ENCODE data around the gene STARD8.
"Not testable (repeated sequence)": the region's sequence is repeated elsewhere in the genome, so short reads cannot be mapped to it uniquely, and the experiment has no call there.

Gene STARD8

DNA sequence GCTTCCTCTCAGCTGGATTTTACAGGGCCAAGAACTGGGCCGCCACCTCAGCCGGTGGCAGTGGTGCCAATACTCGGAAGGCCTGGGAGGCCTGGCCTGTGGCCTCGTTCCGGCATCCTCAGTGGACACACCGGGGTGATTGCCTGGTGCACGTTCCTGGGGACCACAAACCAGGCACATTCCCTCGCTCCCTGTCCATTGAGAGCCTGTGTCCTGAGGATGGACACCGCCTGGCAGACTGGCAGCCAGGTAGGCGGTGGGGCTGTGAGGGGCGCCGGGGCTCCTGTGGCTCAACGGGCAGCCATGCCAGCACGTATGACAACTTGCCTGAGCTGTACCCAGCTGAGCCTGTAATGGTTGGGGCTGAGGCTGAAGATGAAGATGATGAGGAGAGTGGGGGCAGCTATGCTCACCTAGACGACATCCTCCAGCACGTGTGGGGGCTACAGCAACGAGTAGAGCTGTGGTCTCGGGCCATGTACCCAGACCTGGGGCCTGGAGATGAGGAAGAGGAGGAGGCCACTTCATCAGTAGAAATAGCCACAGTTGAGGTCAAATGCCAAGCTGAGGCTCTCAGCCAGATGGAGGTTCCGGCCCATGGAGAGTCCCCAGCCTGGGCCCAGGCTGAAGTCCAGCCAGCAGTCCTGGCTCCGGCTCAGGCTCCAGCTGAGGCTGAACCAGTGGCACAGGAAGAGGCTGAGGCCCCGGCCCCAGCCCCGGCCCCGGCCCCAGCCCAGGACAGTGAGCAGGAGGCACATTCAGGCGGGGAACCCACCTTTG is 70.4 kb downstream of the STARD8 start:
- DNase-seq (ENCODE audit: low spot score), result no peak

DNA sequence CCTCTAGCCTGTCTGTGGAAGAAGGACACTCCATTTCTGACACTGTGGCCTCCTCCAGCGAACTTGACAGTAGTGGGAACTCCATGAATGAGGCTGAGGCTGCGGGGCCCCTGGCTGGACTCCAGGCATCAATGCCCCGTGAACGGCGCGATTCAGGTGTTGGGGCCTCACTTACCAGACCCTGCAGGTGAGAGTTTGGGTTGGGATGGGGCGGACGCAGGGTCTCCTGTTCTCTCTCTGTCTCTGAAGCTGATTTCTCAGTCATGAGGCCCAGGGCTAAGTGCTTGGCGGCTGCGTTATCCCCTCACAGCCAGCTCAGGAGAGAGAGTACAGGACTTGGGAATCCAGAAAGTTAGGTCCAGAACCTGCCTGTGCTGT is 71.0 kb downstream of the STARD8 start:
- DNase-seq (ENCODE audit: low spot score), result no peak

DNA sequence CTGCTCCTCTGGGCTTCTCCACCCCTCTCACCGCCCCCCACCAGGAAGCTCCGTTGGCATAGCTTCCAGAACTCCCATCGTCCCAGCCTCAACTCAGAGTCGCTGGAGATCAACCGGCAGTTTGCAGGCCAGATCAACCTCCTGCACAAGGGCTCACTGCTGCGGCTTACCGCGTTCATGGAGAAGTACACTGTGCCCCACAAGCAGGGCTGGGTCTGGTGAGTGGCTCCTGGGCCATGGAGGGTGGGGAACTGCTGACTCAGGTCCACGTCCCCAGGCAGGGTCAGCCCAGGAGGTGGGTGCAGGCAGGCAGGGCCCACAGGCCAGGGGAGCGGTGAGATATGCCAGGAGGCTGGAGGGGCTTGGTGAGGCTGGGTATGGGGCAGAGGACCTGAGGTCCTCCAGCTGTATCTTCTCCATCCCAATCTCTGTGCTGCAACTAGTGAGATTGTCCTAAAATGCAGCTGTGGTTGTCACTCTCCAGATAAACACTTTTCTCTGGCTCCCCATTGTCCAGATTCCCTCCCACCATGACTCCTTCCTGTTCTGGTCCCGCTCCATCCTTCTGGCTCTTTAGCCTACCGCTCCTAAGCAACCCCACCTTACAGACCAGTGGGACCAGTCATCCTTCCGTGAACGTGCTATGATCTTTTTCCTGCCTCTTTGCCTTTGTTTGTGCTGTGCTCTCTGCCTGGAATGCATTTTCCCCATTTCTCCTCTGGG is 71.9 kb downstream of the STARD8 start:
- DNase-seq (ENCODE audit: low spot score), result no peak

DNA sequence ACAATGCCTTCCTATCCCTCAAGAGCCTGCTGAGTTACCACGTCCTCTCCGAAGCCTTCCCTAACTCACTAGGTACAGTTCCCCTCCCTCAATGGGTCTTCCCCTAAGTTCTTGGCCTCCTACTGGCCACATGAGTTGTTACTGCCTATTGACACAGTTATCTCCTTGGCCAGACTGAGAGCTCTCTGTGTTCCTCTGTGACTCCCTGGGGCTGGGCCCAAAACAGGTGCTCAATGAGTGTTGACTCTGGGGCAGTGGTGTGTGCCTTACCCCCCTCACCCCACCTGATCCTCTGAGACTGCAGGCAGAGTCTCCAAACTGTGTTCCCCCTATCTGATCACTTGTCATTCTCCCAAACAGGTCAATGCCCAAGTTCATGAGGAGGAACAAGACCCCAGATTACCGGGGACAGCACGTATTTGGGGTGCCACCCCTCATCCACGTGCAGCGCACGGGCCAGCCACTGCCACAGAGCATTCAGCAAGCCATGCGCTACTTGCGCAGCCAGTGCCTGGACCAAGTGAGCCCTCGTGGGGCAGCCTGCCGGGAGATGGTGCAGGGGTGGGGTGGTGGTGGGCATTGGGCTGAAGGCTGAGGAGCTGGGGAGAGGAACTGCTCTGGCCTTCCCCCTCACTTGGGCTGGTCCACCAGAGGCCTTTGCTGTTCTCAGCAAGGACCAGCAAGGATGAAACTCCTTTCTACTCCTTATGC is 72.6 kb downstream of the STARD8 start:
- DNase-seq (ENCODE audit: low spot score), result no peak

DNA sequence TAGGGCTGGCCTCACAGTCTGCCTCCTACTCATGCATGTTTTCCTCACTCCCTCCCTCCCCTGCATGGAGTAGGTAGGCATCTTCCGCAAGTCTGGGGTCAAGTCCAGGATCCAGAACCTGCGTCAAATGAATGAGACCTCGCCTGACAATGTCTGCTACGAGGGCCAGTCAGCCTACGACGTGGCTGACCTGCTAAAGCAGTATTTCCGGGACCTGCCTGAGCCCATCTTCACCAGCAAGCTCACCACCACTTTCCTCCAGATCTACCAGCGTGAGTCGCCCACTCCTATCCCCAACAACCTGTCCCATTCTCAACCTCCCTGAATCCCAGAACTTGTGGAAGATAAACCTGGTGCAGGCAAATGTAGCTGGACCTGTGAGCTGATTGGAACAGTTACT is 73.4 kb downstream of the STARD8 start:
- DNase-seq (ENCODE audit: low spot score), result no peak

DNA sequence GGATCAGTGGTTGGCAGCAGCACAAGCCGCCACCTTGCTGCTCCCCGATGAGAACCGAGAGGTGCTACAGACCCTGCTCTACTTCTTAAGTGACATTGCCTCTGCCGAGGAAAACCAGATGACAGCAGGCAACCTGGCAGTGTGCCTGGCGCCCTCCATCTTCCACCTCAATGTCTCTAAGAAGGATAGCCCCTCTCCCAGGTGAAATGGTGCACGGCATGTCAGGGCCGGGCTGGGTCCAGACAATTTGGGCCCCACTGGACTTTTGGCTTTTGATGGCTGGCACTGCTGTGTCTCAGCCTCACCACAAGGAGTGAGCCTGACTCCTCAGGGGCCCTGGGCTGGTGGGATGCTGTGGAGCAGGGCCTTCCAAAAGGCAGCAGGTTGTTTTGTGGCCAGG is 74.1 kb downstream of the STARD8 start:
- no peak for DNase-seq (ENCODE audit: low spot score)

DNA sequence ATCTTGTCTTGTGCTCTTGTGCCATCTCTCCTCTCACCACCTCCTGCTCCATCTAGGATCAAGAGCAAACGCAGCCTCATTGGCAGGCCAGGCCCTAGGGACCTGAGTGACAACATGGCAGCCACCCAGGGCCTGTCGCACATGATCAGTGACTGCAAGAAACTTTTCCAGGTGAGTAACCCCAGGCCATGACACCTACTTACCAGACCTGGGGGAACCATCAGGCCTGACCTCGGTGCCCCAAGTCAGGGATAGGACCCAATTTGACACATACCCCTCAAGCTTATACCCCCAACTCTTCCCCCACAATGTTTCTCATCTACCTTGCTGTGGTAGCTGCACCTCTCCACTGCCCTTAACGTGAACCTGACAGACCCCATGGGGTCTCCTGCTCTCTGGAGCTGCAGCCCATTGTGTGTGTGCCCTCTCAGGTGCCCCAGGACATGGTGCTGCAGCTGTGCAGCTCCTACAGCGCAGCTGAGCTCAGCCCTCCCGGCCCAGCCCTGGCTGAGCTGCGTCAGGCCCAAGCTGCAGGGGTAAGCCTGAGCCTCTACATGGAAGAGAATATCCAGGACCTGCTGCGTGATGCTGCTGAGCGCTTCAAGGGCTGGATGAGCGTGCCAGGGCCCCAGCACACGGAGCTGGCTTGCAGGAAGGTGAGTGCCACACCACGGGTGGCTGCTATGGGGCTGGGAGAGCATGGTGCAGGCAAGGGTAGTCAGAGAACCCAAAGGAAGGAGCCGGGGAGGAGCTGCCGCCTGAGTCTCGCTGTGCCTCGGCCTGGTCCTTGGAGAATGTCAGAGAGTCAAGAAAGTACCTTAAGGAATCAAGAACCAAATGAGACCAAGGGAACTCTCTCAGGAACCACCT is 74.8 kb downstream of the STARD8 start:
- DNase-seq (ENCODE audit: low spot score), result no peak

DNA sequence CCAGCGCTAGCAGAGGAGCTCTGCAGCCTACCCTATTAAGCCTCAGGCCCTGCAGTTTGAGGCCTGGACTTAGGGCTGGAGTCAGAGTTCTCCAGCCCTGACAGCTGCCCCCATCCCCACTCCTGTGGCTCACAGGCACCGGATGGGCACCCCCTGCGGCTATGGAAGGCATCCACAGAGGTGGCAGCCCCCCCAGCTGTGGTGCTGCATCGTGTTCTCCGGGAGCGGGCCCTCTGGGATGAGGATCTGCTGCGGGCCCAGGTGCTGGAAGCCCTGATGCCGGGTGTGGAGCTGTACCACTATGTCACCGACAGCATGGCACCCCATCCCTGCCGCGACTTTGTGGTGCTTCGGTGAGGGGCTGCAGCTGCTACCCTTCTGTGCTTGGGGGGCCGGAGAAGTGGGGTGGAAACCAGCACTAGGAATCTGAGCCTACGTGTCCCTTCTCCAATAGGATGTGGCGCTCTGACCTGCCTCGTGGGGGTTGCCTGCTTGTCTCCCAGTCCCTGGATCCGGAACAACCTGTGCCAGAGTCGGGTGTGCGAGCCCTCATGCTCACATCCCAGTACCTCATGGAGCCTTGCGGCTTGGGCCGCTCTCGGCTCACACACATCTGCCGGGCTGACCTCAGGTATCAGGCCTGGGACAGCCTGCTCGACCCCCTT is 76.2 kb downstream of the STARD8 start:
- DNase-seq (ENCODE audit: low spot score), result no peak

DNA sequence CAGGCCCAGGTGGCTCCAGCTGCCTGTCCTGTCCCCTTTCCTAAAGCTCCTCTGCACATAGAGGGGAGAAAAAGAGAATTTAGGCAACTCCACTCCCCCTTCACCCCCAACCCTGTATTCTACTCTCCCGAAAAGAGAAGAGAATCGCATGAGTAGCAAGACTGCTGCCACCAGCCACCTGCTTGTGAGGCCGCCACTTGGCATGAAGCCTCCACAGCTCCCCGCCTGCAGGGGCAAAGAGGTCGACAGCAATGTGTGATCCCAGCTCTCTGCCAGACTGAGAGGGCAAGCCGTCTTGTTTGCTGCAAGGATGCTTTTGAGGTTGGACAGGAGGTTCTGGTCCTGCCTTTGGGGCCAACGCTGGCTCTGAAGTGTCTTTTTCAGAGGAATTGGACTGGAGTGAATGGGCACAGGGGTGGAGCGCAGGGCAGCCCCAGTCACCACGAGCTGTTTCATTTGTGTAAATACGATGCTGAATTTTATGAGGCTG is 77.1 kb downstream of the STARD8 start:
- DNase-seq (ENCODE audit: low spot score), result no peak

DNA sequence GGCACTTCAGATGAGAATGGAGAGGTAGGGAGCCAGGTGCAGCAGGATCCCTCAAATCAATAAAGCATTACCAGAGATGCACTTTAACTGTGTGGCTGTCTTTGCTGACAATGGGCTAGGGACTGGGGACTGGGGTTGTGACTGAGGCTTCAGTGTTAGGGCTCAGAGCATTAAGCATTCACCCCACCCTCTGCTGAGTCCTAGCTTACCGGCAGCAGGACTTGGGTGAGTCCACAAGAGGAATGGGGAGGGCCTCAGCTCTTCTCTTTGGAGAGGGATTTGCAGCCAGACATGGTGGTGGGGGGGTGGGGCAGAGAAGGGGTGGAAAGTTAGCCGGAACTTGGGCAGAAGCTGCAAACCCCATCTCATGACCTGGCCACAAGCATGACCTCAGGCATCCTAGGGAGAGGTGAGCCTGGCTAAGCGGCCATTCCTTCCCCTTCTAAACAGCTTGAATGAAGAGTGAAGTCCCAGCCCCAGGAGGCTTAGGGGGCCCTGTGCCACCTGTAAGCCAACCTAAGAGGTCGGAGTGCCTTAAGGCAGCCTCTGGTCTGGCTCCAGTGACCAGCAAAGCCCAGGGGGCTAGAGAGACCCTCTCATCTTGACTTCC is 78.4 kb downstream of the STARD8 start:
- no peak for DNase-seq (ENCODE audit: low spot score)

DNA sequence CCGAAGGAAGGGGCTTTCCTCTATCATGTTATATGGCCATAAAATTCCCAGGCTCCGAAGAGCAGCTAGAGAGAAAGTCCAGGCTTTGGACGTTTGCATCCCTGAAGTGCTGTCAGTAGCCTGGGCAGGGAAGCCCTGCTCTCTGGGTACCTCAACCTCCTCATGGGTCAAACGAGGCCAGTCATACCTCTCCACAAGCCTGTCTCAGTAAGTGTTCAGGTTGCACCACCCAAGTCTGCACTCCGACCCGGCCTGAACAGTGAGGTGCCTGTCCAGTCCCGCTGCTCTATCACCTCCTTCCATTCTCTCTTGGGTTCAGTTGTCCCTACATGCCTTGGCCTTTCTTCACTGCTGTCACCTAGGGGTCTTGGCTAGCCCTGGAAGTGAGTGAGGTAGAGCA is 78.9 kb downstream of the STARD8 start:
- DNase-seq (ENCODE audit: low spot score), result no peak

DNA sequence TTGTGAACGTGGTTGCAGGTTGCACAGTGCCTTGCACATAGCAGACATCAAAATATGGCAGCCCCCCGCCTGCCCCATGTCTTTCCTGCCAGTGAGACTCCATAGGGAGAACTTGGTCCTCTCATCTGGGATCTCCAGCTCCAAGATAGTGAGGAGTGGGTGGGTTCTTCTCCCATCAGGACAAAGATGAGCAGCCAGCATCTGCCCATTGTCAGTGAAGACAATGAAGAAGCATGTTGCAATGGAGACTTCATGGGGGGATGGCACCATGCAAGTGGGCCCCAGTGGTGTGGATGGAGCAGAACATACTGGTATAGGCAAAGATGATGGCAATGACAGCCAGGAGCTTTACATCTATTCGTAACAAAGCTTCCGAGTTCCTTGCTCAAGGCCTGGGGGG is 80.2 kb downstream of the STARD8 start:
- DNase-seq (ENCODE audit: low spot score), result no peak

DNA sequence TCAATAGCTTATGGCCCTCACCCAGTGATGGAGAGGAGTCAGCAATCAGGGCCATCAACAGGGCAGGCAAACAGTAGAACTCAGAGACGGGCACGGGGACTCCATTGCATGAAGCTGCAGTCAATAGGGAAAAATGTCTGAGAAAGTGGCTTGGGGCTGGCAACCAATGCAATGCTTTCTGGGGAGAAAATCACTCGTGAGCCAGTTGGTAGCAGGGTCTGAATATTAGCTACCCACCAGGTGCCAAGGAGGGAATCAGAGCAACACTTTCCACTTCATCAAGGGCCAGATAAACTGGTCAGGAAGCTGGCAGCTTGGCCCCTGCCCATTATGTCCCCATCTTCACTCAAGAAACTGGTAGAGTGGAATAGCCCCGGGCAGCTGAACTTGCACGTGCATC is 80.7 kb downstream of the STARD8 start:
- DNase-seq (ENCODE audit: low spot score), result no peak

DNA sequence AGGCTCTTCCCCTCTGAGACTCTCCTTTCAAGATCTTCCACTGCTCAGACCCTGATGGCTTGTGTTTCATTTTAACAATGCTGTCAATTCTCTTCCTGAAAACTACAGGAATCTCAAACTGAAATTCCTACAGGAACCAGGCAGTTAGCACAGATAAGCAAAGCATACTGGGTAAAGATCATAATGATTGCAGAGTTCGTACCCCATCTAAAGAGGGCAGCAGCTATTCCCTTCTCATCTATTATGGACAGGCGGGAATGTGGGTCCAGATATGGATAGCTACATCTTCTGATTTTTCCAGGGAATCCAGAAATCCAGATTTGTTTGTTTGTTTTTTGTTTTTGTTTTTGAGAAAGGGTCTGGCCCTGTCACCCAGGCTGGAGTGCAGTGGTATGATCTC is 83.8 kb downstream of the STARD8 start:
- no peak for DNase-seq (ENCODE audit: low spot score)

DNA sequence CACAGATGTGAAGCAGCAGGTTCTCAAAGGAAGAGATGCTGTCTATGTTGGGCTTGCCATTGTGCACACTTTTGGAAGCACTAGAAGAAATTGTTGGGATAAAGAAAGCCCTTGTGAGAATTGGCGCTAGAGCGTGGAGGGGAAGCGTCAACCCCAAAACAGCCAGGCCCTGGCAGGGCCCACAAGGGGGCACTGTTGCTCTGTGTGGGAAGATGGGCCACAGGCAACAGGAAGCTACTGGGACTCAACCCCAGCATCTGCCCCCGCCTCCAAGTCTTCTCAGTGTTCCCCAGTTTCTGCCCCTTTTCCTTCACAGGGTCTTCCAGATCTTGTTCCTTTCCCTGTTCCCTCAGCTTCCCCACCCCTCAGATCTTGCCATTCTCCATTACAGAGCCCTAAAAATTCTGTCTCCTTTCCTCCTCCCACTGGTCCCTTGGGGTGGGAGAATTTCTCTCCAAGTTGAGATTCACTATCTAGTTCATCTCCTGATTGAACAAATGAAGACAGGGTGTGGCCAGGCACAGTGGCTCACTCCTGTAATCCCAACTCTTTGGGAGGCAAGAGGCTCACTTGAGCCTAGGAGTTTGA is 85.5 kb downstream of the STARD8 start:
- DNase-seq (ENCODE audit: low spot score), result peak; percentile 6

DNA sequence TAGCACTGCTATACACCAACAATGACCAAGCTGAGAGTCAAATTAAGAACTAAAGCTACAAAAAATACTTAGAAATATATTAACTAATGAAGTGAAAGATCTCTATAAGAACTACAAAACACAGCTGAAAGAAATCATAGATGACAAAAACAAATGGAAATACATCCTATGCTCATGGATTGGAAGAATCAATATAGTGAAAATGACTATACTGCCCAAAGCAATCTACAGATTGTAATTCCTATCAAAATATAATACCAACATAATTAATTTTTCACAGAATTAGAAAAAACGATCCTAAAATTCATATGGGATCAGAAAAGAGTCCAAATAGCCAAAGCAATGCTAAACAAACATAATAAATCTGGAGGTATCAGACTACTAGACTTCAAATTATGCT is 87.8 kb downstream of the STARD8 start:
- DNase-seq (ENCODE audit: low spot score), result no peak

DNA sequence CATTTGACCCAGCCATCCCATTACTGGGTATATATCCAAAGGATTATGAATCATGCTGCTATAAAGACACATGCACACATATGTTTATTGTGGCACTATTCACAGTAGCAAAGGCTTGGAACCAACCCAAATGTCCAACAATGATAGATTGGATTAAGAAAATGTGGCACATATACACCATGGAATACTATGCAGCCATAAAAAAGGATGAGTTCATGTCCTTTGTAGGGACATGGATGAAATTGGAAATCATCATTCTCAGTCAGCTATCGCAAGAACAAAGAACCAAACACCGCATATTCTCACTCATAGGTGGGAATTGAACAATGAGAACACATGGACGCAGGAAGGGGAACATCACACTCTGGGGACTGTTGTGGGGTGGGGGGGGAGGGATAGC is 94.4 kb downstream of the STARD8 start:
- not testable (repeated sequence) for DNase-seq (ENCODE audit: low spot score)

DNA sequence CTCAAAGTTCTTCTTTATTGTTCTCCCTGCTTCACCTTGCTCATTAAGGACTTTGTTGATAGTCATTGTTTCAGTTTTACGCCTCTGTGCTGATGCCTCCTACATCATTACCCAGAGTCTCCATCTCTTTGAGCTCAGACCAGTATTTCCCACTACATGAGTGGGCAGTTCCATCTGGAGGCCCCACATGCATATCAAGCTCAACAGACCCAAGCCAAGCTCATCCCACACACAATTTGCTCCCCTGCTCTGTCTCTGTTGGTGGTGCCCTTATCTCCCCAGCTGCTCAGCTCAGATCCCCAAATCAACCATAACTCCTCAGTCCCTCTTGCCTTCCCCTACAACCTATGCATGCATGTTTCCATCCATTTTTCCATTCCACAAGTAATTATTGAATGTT is 96.3 kb downstream of the STARD8 start:
- DNase-seq (ENCODE audit: low spot score), result no peak

DNA sequence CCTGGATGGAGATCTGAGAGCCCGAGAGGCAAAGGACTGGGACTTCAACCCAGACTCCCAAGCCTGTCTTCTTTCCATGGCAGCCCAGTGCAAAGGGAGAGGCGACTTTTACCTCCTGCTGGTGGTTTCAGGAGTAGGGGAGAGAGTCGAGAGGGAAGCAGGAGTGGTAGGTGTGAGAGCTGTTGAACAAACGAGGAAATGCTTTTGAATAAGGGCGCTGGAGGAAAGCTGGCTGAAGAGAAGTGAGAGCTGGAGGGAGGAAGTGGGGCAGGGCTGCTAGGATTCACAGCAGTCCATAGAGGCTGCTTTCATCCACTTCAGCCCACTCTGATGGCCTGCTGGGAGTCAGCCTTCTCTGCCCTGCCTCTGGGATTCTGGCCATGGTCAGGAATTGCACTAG is 99.5 kb downstream of the STARD8 start:
- DNase-seq (ENCODE audit: low spot score), result no peak

DNA sequence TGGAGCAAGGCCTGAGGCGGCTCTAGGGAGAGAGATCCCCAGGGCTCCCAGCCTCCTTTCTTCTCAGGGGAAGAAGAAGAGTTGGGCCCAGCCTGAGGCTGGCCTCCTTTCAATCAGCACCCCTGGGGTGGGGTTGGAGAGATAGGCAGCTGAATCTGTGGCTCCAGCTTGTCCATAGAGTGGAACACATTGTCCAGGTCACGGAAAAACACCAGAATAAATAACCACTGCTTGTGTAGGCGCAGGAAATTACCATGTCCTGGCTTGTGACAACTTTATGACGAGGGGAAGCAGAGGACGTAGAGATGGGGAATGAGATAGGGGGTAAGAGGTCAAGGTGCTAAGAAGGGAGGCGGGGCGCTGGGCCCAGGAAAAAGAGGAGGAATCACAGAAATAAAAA is 100.6 kb downstream of the STARD8 start:
- DNase-seq (ENCODE audit: low spot score), result no peak

DNA sequence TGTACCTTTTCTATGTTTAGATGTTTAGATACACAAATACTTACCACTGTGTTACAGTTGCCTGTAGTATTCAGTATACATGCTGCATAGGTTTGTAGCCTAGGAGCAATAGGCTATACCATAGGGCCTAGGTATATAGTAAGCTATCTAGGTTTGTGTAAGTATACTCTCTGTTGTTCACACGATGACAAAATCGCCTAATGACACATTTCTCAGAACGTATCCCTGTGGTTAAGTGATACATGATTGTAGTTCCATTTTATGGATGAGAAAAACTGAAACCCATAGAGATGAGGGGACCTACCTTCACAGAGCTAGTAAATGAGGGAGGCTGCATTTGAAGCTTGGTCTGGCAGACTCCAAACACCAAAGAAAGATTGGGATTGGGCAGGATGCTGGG is 102.0 kb downstream of the STARD8 start:
- DNase-seq (ENCODE audit: low spot score), result no peak
